ENCODE results near the gene PRRG3.

- no peak for TF ChIP-seq EZH2 (IDR thresholded peaks at IDR 0.05; ENCODE audit: borderline replicate concordance, insufficient read depth, low read depth, low read length, poor library complexity, severe bottlenecking)
- no peak for TF ChIP-seq CTCF (IDR thresholded peaks at IDR 0.05)
These were observed 33.9 kb downstream of the PRRG3 start for GRCh38 chrX:151729056-151729725.

Measured in B cell (primary cell).